MG63 (cell line): Measurements from ENCODE around the gene TMEM50A. TPM values are rescaled to one million over a fixed set of nuclear protein-coding genes. Genes with fewer than 3 reads are reported as not detected.
"Not testable (repeated sequence)": the region's sequence is repeated elsewhere in the genome, so short reads cannot be mapped to it uniquely, and the experiment has no call there.

Experiments used
- DNase-seq: peaks from one replicate; pipeline ENCODE4 v3.0.0-alpha.2; 2020
- H3K27me3 ChIP-seq: fragments of 250-450 bp; sonication (Bioruptor Pico); 2 replicates; pipeline ENCODE4 v1.5.1; 2020; ENCODE audit warnings: mild to moderate bottlenecking, moderate library complexity
- H3K36me3 ChIP-seq: fragments of 250-450 bp; sonication (Bioruptor Pico); 2 replicates; pipeline ENCODE4 v1.5.1; 2020; ENCODE audit warnings: mild to moderate bottlenecking, moderate library complexity
- H3K4me3 ChIP-seq: fragments of 250-450 bp; sonication (Bioruptor Pico); 2 replicates; pipeline ENCODE4 v1.5.1; 2020; ENCODE audit warnings: mild to moderate bottlenecking, moderate library complexity
- H3K9me3 ChIP-seq: fragments of 250-450 bp; sonication (Bioruptor Pico); 2 replicates; pipeline ENCODE4 v1.5.1; 2020; ENCODE audit warnings: mild to moderate bottlenecking, moderate library complexity
- total RNA-seq: library from RNA; depleted of rRNA; stranded (reverse); fragments of >200 nt; shearing (Covaris generic); gene quantifications from 2 replicates; pipeline ENCODE4 v1.2.3, GENCODE V29; 2014; ENCODE audit warnings: low replicate concordance; rRNA removed

TMEM50A gene
- 66.1 and 82.2 TPM in 2 replicates for total RNA-seq

DNA sequence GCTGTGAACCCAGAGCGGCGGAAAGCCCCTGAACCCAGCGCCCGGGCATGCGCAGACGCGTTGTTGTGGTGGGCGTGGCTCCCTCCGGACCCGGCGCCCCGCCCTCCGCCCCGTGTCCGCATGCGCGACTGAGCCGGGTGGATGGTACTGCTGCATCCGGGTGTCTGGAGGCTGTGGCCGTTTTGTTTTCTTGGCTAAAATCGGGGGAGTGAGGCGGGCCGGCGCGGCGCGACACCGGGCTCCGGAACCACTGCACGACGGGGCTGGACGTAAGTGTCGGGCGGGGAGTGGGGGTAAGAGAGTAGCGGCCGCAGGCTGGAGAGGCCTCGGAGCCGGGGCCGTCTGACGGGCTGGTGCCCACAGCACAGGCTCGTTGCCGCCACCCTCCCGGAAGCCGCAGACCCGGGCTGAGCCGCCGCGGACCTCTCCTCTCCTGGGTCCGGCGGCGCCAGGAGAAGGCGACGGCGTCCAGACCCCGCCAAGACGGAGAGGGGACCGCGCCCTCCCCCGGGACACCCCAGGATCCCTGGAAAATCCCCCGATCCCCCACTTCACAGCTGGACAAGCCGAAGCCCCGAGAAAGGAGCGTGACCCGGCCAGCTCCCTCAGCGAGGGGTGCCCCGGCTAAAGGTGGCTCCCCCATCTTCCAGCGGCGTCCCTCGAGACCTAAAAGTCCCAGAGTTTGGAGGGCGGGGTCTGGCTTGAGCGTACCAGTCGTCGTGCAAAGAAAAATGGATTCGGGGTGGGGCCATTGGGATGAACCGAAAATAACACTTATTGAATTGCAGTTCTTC is at the start of gene TMEM50A:
TSS of gene TMEM50A (plus strand) at position 147 of the 794 bp plus-strand sequence. CDS start 2,153 bp downstream, outside the sequence.
- Histone ChIP-seq H3K4me3 (peak within 1 kb of the TSS; percentile 85), H3K9me3 (no peaks in the 10 kb centered on the region)
- DNase-seq, result peak; percentile 88

DNA sequence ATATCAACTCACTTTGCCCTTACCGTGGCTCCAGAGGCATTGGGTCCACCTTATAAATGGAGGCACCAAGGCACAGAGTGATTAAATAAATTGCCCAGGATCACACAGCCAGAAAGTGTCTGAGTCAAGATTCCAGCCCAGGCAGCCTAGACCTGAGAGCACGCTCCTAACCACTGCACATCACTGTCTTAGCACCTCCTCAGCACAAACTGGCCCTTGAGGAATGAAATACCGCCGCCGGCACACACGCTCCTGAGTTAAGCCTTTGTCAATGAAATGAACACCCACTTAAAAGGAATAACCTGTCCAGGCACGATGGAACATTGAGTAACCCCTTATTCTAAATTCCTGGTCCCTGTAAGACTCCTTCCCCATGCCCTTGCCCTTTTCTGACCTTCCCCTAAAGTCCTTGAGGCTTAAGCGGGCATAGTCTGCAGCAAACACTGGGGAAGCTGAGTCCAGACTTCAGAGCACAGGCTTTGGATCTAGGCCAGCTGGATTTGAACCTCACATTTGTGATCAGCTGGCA is 49.5 kb upstream of the TMEM50A start:
- not testable (repeated sequence) for H3K4me3 ChIP-seq, H3K27me3 ChIP-seq, H3K36me3 ChIP-seq, H3K9me3 ChIP-seq, DNase-seq

More for the DNA sequence above, at the start of gene TMEM50A:
- H3K27me3 ChIP-seq, result no peaks in the 10 kb centered on the region
- peaks cover 21% of the 10 kb centered on the region for H3K36me3 ChIP-seq

DNA sequence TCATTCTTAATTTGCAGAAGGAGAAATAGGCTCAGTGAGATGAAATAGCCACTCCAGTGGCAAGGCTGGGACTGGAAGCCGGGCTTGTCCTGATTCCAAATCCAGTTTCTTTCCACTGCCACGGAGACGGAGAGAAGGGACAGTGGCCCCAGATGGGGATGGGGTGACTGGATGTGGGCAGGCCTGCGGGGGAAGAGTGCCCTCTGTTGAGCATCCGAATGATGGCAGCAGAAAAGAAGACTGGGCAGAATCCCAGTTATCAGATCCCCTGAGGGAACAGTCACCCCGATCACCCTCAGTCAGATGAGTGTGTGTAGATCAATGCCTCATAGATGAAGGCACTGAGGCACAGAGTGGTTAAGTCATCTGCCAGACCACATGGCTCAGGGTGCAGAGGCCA is 48.1 kb upstream of the TMEM50A start:
- not testable (repeated sequence) for H3K4me3 ChIP-seq, H3K27me3 ChIP-seq, H3K9me3 ChIP-seq, H3K36me3 ChIP-seq
- DNase-seq, result peak; percentile 12

DNA sequence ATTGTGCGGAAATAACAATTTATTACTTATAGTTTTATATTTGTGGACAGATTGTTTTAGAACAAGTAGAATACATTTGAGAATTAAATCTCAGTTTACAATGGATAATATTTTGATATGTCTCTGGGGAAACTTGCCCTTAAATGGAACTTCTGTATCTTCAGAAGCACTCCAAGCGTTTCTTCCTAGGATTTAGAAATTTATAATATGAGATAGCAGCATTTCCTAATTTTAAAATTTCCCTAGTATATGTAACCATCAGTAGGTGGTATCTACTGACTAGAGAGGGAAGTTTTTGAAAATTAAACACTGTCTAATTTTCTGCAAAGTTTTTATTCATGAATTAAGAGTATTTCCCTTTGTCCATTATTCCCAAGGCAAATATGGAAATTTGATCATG is 44.7 kb upstream of the TMEM50A start:
- H3K4me3 ChIP-seq, H3K9me3 ChIP-seq, H3K36me3 ChIP-seq, H3K27me3 ChIP-seq, DNase-seq: not testable (repeated sequence)

DNA sequence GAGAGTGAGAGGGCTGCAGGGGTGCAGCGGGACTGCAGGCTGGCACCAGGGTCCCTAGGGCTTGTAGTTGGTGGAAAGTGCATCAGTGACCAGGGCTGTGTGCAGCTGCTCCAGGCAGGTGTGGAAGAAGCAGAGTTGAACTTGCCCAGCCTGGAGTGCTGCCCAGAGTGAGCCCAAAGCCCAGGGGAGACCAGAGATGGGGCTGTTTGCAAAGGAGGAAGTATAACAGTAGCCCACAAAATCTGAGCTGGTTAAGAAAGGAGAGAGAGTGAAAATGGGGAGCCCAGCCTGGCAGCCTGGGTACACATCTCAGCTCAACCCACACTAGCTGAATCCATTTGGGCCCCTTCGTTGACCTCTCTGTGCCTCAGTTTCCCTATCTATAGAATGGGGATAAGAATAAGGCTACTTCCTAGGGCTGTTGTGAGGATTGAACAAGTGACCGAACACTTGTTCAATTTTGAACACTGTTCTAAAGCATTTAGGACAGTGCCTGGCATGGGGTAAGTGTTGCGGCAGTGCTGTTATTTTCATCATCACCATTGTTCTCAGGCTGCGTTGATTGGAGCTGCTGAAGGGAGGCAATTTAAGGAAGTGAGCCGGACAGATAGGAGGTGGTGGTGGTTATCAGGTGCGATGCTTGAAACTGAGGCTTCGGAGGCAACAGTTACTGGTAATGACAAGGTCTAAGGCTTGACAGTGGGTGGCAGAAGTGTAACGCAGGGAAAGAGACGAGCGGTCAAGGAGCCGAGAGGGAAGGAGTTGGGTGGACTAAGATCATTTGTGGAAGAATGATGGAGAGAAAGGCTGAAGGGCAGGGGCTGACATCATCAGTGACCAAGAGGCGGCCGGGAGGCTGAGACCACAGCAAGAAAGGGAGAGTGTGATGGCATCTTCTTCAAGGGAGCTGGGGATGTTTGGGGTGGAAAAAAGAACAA is 43.0 kb upstream of the TMEM50A start:
- not testable (repeated sequence) for DNase-seq, H3K27me3 ChIP-seq, H3K36me3 ChIP-seq, H3K9me3 ChIP-seq, H3K4me3 ChIP-seq

DNA sequence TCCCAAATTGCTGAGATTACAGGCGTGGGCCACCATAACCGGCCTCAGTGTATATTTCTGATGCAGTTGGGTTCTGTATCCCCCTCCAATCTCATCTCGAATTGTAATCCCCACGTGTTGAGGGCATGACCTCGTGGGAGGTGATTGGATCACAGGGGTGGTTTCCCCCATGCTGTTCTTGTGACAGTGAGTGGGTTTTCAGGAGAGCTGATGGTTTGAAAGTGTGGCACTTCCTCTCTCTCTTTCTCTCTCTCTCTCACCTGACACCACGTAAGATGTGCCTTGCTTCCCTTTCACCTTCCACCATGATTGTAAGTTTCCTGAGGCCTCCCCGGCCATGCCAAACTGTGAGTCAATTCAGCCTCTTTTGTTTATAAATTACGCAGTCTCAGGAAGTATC is 41.6 kb upstream of the TMEM50A start:
- not testable (repeated sequence) for H3K27me3 ChIP-seq, H3K9me3 ChIP-seq, H3K36me3 ChIP-seq, H3K4me3 ChIP-seq, DNase-seq

DNA sequence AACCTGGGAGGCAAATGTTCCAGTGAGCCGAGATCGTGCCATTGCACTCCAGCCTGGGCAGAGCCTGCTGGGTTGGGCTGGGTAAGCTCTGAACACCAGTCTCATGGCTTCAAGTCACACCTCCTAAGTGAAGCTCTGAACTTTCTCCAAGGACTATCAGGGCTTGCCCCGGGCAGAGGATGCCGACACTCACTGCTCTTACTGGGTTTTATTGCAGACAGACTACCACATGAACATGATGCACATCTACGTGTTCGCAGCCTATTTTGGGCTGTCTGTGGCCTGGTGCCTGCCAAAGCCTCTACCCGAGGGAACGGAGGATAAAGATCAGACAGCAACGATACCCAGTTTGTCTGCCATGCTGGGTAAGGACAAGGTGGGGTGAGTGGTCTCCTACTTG is 37.4 kb upstream of the TMEM50A start:
- not testable (repeated sequence) for H3K27me3 ChIP-seq, DNase-seq, H3K4me3 ChIP-seq, H3K9me3 ChIP-seq, H3K36me3 ChIP-seq

DNA sequence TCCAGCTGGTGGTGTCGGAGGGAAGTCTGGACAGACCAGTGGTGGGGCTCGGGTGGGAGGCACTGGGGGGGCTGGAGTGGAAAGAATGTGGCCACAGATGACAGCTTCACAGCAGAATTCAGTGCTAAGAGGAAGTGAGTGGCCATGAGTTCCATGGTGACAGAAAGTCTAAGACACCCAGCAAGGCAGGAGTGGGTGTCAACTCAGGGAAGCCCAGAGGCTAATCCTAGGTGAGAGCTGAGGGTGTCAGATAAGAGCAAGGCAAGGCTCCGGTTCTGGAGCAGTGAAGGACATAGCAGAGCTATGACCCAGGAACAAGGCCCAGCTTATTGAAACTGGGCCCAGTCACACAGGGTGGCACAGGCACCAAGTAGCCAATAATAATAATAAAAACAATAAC is 35.8 kb upstream of the TMEM50A start:
- not testable (repeated sequence) for H3K9me3 ChIP-seq, H3K27me3 ChIP-seq, H3K36me3 ChIP-seq, DNase-seq, H3K4me3 ChIP-seq

DNA sequence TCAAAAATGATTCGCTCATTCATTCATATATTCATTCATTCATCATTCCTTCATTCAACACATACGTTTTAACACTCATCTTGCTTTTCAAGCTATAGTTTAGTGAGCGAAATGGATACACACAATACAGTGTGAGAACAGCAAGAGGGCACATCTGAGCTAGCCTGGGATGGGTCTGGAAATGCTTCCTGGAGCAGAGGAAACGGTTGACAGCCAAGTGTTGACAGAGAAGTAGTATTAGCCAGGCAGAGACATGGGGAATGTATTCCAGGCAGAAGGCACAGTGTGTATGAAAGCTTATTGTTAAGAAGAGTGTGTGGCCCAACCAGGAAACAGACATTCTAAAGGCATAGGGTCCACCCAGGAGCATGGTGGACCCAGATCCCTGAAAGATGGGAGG is 33.2 kb upstream of the TMEM50A start:
- H3K27me3 ChIP-seq, H3K9me3 ChIP-seq, H3K36me3 ChIP-seq, H3K4me3 ChIP-seq: not testable (repeated sequence)
- peak; percentile 5 for DNase-seq

DNA sequence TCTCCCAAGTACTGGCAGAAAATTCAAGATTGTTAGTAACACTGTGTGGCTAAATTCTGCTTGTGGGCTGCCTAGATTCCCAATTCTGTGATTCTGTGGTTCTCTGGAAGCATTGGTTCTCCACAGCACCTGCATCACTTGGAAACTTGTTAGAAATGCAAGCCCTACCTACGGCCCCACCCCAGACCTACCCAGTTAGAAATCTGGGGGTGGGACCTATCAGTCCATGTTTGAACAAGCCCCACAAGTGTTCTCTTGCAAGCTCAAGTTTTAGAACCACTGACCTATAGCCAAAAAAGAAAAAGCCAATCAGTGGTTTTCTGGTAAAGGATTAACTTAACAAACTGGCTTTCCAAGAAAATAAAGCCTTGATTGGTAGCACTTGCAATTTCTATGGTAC is 30.0 kb upstream of the TMEM50A start:
- H3K27me3 ChIP-seq, DNase-seq, H3K4me3 ChIP-seq, H3K9me3 ChIP-seq, H3K36me3 ChIP-seq: not testable (repeated sequence)

DNA sequence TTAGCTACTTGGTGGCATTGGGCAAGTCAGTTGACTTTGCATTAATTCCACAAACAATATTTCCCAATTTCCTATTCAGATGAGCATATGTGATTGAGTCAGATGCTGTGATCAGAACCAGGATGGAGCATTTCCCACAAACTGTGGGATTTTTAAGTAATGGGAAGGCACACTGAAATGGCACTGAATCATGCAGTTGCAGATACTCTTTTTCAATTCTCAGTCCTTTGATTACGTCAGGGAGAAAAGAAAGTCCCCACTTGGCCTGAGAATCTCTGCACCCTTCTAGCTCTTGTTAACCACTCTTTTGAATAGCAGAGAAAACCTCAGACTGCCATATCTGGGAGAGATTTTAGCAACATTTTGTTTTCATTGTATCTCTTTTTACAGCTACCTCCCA is 29.0 kb upstream of the TMEM50A start:
- not testable (repeated sequence) for H3K4me3 ChIP-seq, H3K36me3 ChIP-seq, DNase-seq, H3K27me3 ChIP-seq, H3K9me3 ChIP-seq

DNA sequence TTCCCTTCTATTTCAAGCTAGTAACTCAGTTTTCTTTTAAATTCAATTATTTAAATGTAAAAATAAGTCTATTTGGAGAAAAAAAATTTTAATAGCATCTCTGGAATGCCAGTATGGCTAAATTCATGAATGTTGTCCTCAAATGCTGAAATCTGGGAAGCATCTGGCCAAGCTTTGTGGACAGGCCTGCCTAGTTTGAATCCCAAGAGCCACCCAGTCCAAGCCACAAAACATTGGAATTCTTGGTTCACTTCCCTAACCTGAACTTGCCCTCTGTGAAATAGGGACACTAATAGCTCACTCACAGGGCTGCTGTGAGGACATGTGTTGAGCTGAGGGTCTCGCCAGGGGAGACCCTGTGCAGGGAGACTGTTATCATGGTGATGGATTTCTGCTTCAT is 28.6 kb upstream of the TMEM50A start:
- not testable (repeated sequence) for DNase-seq, H3K27me3 ChIP-seq, H3K4me3 ChIP-seq, H3K9me3 ChIP-seq, H3K36me3 ChIP-seq

DNA sequence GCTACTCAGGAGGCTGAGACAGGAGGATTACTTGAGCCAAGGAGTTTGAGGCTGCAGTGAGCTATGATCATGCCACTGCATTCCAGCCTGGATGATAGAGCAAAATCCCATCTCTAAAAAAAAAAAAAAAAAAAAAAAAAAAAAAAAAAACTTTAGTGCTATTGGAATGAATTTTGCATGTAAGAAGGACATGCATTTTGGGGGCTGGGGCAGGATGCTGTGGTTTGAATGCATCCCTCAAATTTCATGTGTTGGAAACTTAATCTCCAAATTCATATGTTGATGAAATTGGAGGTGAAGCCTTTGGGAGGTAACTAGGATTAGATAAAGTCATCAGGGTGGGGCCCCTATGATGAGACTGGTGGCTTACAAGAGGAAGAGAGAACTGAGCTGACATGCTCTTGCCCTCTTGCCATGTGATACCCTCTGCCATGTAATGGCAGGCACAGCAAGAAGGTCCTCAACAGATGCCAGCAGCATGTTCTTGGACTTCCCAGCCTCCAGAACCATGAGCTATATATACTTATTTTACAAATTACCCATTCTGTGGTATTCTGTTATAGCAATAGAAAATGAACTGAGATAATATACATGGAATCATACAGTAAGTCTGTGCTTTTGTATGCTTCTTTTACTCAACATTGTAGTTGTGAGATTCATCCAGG is 25.2 kb upstream of the TMEM50A start:
- not testable (repeated sequence) for DNase-seq, H3K27me3 ChIP-seq, H3K36me3 ChIP-seq, H3K9me3 ChIP-seq, H3K4me3 ChIP-seq

DNA sequence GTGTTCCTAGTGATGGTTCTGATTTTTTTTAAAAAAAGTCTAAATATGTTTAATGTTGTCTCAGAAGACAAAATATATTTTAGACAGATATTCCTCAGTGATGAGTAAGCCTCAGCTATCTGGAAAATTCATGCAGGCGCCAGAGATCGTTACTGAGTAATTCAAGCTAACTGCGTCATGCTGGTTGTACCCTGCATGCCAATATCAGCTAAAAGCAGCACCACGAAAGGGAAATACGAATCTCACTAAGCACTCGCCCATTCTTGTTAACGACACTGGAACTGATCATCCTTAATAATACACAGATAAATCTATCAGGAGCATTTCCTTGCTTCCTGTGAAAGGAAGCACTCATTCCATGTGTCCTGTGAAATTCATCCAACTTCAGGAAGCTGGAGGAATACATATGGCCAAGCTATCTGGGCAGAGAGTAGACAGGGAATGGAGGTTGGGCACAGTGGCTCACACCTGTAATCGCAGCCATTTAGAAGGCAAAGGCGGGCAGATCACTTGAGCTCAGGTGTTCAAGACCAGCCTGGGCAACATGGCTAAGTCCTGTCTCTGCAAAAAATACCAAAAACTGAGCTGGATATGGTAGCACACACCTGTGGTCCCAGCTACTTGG is 17.7 kb upstream of the TMEM50A start:
- H3K36me3 ChIP-seq, H3K9me3 ChIP-seq, H3K4me3 ChIP-seq, H3K27me3 ChIP-seq: not testable (repeated sequence)
- peak; percentile 68 for DNase-seq

DNA sequence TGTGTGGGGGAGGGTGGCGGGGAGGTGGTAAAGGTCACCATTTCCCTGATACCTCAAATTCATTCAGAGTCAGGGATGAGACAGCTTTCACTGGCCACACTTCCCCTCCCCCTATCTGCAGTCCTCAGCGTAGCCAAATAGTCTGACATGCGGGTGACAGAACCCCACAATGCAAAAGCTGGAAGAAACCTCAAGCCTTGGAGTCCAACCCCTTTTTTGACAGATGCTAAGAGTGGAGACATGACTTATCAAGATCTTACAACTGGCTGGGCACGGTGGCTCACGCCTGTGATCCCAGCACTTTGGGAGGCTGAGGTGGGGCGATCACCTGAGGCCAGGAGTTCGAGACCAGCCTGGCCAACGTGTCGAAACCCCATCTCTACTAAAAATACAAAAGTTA is 16.0 kb upstream of the TMEM50A start:
- H3K9me3 ChIP-seq, H3K4me3 ChIP-seq, H3K36me3 ChIP-seq, DNase-seq, H3K27me3 ChIP-seq: not testable (repeated sequence)

DNA sequence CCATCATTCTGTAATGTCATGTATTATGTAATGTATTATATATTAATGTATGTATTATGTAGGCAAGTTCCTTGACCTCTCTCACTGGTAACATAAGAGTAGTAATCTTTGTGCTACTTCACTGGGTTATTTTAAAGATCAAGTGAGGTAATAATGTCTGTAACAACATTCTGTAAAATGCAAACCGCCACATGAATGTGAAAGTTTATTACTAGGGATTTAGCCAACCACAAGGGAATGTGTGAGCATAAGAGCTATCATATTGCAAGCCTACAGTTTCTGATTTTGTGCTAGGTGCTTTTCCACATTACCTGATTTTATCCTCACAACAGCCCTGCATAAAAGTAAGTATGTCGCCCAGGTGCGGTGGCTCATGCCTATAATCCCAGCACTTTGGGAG is 13.7 kb upstream of the TMEM50A start:
- not testable (repeated sequence) for DNase-seq, H3K27me3 ChIP-seq, H3K9me3 ChIP-seq, H3K4me3 ChIP-seq, H3K36me3 ChIP-seq
